HPDE6-E6E7 (cell line): Measurements from ENCODE around the gene C2orf78.
"Not testable (repeated sequence)": the region's sequence is repeated elsewhere in the genome, so short reads cannot be mapped to it uniquely, and the experiment has no call there.

Experiments used
- DNase-seq: peaks from one replicate; pipeline ENCODE4 v3.0.0; 2011; ENCODE audit warnings: missing footprints; ENCODE audit errors: extremely low spot score

Gene C2orf78

DNA sequence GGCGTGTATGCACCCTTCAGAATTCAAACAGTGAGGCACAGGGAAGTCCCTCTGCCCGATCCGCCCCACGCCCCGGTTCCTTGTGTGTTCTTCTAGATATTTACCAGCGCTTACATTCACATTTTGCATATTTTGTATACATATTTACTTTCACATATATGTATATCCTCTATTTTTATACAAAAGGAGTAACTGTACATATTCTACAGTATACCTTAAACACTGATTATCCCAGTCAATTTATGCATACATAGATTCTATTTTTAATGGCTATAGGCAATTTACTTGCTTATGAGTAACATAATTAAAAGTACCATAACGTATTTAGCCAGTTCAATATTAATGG lies 3.8 kb upstream of the C2orf78 start:
- DNase-seq: no peak

DNA sequence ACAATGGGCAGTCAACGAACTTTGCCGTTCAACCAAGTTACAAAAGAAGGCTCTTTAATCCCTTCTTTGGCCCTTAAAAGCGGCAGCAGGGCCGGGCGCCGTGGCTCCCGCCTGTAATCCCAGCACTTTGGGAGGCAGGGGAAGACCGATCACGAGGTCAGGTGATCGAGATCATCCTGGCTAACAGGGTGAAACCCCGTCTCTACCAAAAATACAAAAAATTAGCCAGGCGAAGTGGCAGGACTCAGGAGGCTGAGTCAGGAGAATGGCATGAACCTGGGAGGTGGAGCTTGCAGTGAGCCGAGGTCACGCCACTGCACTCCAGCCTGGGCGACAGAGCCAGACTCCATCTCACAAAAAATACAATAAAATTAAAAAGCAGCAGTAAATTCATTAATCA lies 581 bp upstream of the C2orf78 start:
- not testable (repeated sequence) for DNase-seq

DNA sequence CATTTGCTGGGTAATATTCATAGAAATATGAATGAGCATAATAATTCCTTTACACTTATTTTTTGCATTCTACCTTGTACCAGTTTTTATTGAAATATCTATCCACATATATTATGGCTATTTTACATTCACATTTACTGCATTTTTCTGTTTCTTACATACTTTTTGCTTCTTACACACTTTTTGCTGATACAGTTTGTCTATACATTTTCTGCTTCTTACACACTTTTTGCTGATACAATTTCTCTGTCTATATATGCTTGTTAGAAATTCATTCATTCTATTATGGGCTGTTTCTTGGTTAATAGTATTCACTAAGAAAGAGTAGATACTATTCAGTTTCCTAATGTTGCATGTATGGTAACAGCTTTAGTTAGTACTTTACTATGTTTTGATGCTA lies 27.9 kb downstream of the C2orf78 start:
- no peak for DNase-seq

DNA sequence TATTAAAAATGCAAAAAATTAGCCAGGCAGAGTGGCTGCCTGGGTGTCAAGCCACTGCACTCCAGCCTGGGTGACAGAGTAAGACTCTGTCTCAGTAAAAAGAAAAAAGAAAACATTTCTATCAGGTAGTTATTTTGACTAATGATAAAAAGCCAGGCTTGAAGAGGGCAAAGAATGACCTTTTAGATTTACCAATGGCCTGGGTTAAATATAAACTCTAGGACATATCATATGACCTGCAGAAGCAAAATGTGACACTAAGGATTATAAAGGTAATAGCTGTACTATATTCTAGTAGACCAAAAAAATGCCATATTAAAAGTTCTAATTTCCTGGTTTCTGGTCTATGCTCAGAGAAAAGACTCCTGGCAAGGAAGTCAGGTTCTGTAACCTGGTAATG lies 28.7 kb downstream of the C2orf78 start:
- DNase-seq: no peak

DNA sequence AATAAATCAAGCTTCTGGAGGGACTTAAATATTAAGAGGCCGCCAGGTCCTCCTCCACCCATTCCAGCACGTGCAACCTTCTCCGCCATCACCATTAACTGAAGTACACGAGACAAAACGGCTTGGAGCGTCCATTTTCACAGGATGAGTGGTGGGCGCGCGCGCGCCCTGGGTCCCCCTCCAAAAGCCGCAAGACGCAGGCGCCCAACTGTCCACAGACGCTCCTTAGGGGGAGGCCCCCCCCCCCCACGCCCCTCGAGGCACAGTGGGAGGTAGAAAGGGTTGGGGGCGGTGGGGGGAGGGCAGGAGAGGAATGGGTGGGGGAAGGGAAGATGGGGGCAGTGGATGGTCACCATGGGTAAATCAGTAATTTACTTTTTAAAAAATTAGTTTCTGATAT lies 34.3 kb downstream of the C2orf78 start:
- no peak for DNase-seq

DNA sequence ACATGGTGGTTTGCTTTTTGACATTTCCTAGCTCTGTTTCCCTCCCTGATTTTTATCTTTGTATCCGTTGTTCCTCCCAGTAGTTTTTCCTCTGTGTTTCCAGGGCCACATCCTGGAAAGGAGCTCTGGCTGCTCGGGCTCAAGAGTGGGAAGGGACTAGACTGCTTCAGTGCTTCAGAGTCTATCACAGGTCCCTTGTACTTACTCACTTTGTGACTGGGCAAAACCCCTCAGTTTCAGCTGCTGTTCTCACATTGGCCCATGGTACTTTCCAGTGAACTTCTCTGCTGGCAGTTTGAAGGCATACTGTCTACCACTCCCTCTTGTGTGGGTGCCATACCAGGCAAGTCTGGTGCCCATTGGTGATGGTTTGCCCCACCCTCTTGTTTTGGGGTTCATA lies 37.2 kb downstream of the C2orf78 start:
- no peak for DNase-seq

DNA sequence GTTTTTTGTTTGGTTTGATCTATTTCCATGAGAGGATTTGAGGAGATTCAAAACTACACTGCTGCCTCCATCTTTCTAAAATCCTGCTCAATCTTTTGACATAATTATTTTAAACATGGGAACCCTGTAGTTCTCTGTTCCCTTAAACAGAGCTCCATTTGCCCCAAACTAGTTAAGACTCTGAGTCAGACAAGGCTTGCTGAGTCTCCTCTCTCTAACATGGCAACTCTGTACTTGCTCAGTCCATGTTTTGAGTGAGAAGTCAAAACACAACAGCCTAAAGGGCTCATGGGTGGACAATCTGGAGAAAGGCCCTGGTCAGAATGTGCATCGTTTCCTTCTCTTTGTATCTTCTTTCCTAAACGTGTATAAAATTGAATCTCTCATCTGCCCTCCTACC lies 37.7 kb downstream of the C2orf78 start:
- DNase-seq: no peak

DNA sequence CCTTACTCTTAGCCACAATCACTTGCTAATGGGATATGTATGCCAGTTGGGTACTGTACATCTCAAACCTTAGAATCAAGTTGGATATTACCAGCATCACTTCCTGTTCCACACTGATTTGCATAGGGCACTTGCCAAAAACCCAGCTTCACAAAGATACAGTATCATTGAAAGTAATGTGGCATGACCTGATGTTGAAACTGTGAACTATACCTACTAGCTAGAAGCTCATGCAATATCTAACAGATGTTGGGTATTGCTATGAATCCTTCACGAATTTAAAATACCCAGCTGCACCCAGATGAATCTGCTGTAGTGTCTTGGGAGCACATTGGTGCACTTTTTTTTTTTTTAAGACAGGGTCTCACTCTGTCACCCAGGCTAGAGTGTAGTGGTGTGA lies 38.3 kb downstream of the C2orf78 start:
- no peak for DNase-seq

DNA sequence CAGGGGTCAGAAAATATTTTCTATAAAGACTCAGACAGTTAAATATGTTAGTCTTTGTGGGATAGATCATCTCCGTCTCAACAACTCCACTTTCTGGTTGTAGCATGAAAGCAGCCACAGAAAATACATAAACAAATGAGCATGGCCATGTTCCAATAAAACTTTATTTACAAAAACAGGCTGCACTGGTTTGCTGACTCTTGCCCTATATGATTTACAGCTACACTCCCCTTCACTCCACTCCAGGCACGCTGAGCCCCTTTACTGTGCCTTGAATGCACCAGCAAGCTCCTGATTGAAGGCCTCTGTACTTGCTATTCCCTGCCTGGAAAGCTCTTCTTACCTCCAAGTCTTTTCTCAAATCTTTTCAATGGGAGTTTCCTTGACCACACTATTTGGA lies 39.0 kb downstream of the C2orf78 start:
- DNase-seq: no peak

DNA sequence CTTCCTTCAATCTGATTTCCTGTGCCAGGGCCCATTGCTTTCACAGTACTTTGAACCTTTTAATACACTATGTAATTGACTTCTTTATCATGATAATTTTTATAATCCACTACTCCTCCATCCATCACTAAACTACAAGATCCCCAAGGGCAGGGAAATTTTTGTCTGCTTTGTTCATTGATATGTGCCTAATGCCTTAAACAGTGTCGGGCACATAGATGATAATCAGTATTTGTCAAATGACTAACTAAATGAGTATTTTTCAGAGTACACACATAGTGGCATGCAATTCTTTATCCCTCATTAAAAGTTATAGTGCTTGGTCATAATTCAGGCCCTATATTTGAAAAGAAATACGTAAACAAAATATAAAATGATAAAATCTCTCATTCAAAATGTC lies 39.4 kb downstream of the C2orf78 start:
- DNase-seq: no peak

DNA sequence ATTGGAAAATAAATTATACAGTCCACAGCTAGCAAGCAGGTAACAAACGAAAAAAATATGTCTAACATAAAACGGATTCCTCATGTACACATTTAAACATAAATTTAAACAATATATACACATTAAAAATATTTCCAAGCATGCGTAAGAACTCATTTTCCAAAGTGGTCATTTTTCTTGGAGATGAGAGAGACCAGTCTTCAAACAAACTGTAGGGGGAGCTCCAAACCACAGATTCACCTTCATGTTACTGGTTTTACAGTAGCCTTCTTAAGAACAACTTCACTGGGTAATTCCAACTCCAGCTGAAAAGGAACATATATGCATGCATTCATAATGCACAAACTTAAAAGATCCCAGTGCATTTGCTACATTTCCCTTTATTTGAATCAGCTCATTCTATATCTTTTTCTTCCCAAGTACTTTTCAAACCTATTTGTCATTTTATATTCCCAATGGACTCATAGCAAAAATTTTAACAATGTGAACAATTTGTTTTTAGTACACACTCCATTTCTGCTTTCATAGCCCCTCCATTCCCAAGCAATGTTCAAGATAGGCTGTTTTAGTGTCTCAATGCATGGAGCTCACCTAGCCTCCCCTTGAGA lies 40.0 kb downstream of the C2orf78 start:
- peak; percentile 26 for DNase-seq

DNA sequence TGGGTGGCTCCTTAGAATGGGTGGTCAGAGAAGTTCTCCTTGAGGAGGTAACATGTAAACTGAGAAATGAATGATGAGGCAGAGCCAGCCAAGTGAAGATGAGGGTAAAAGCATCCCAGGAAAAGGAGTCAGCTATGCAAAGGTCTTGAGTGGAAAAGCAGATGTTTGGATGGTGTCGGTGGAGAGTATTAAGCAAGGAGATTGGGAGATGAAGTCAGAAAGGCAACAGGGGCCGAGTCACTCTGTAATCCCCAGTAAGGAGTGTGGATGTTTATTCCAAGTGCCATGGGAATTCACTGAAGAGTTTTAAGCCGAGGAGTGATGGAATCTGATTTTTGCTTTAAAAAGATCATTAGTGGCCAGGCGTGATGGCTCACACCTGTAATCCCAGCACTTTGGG lies 41.4 kb downstream of the C2orf78 start:
- no peak for DNase-seq

DNA sequence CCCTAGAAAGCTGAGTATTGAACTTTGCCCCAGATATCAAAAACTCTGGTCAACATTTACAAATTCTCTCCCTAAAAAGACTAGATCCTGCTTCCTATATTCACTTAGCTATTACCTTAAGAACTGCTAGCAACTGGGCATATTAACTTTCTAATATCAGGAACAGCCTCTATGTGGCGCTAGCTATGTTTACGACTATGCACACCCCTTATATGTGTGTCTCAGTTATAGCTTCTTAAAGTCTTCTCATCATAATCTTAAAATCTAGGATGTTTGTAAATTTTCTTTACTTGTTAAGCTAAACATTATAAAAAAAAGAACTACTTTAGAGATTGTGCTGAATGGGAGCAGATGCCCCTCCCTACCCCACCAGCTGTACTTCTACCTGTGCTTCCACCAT lies 43.0 kb downstream of the C2orf78 start:
- no peak for DNase-seq

DNA sequence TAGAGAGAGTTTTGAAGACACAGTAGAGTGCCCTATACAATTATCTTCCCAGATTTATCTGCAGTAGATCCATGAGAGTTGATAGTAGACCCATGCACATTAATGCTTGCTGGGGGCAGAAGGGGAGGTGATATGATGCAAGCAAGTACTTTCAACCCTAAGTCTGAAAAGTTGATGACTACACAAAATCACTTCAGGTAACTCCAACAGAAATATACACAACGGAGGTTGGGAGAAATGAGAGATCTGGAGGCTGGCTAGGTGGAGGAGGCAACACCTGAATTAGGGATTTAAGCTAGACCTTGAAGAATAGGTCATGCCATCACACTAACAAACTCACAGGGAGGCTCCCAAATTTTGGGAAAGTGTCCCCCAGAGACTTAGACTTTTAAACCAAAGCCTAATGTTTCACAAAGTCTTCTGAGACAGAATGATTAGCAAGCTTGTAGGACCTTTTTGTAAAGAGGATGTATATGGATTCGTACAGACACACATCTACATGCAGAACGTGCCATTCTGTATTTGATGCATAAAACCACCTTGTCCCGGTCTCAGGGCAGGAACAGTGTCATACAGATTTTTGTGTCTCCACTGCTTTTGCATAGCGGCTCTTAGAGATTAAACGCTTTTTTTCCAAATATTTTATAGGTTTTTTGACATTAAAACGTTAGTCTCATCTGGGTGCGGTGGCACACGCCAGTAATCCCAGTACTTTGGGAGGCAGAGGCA lies 43.8 kb downstream of the C2orf78 start:
- no peak for DNase-seq

DNA sequence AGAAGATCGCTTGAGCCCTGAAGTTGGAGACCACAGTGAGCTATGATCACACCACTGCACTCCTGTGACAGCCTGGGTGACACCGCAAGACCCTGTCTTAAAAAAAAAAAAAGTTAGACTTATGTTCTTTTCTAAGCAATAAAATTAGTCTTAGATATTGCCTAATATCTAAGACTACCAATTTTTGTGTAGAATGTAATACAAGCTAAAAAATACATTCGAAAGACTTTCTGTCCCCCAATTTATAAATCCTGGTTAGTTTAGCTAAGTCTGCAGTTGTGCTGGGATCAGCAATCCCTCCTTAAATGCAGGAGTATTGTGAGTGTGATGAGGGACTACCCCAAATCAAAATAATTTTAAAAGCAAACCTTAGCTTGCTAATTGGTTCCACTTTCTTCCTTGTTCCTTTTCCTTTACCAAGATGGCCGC lies 44.4 kb downstream of the C2orf78 start:
- DNase-seq: no peak

DNA sequence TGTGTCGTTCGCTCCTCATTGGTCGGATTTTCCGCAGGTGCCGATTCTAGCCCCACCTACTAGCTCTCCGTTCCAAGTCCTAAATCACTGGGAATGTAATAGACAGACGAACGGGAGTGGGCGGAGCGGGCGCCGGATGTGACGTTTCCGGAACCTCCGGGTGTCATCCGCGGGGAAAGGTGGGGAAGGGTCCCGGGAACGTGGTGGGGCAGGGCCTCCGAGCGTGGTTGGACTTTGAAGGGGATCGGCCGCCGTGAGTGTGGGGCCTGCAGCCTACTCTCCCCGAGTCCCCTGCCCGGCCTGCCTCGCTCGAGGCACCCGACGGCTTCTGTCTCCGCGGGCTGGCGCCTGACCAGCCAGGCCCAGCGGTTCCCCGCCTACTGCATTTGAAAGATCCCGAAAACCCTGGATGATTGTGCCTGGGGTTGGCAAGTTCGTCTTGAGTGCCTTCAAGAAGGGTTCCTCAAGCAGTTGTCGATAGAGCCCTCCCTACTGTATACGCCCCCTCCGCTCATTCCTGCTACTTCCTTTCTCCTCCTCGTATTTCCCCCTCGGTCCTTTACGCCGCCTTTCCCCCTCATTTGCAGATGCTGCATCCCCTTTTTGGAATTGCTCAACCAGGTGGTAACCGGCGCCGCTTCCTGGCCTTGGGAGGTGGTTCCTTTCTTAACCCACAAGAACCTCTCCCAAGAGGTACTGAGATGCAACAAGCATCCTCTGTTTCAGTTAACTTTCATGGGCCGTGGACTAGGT lies 45.0 kb downstream of the C2orf78 start, which contains the start of gene STAMBP:
STAMBP (plus strand) TSS at position 144 of the 753 bp plus-strand sequence. CDS start 1,896 bp downstream, outside the sequence.
- DNase-seq: peak; percentile 88

DNA sequence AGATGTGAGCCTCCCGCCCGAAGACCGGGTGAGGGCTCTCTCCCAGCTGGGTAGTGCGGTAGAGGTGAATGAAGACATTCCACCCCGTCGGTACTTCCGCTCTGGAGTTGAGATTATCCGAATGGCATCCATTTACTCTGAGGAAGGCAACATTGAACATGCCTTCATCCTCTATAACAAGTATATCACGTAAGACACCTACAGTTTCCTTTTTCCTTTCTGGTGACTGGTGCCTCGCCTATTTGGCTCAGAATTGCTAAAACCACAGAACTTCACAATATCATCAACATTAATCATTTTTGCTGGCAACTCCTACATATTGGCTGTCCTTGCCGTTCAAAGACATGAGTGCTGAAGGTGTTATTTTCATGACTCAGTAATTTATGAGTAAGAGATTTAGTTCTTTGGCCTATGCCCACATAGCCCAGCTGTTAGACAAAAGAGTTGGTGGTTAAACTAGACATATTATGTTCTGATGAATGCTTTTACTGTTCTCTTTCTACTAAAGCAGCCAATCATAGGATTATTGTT lies 47.0 kb downstream of the C2orf78 start:
- DNase-seq: peak; percentile 78

DNA sequence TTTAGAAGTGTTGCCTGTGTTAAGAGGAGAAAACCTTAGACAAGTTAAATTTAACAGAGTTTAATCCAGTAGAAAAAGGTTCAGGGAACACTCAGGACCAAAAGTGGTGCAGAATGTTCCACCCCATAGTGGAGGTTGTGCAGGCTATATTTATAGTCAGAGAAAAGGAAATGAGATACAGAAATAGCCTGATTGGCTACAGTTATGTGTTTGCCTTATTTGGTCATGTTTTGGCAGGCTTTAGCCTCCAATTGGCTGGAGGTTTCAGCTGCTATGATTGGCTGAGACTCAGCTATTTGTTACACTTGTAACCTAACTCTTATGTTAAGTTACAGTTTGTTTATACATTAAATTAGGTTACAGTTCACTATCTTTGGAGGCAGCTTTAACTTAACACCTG lies 48.9 kb downstream of the C2orf78 start:
- no peak for DNase-seq

DNA sequence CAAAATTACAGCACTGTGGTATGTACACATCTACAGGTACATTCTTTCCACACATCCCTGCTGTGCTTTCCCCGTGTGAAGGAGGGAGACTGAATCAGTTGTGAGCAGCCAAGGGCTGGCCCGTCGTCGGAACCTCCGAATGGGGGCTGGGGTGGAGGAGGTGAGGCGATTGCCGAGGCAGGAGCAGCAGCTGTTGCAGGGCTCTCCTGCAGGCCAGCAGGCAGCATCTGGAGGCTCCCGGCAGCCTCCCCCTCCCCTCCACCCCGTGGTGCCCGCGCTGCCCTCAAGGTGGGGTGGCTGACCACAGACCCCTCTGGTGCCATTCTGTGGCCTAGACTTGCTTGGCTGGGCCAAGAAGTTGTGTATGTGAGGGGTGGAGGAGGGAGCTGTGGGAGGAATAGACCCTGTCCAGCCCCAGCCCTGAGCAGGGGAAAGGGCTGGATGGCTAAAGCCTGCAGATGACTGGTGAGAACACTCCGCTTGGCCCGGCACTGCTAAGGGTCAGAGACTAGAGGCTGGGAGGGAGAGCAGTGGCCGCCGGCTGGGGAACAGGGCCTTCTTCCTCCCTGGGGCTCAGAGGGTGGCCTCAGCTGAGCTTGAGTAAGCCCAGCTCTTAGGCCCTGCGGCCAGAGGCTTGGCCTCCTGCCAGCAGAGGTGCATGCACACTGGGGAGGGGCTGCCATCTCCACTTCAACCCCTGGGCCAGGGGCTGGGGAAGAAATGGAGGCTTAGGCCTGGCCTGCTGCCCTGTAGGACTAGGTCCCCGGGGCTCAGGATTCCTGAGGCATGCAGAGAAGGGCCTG lies 52.4 kb downstream of the C2orf78 start:
- no peak for DNase-seq

DNA sequence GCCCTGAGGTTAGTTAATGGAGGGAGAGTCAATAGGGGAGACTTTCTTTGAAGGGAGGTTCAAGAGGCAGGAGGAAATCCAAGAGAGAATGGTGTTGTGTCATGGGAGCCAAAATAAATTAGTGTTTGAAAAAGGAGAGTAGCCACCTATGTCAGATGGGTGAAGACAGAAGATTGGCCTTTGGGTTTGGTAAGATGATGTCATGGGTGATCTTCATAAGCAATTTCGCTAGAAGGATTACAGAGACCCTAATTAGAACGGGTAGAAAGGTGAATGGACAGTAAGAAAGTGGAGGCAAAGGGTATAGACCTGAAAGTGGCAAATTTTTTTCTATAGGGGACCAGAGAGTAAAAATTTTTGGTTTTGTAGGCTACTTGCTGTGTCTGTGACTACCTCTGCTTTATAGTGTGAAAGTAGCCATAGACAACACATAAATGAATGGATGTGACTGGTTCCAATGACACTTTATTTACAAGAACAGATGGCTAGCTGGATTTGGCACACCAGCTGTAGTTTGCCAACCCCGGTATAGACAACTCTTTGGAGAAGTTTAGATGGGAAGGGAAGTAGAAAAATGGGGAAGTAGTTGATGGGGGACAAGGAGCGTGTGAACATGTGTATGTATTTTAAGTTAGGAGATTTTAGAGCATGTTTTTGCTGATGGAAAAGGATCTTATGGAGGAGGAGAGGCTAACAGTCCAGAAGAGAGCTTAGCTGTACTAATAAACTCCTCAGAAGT lies 54.0 kb downstream of the C2orf78 start:
- no peak for DNase-seq

DNA sequence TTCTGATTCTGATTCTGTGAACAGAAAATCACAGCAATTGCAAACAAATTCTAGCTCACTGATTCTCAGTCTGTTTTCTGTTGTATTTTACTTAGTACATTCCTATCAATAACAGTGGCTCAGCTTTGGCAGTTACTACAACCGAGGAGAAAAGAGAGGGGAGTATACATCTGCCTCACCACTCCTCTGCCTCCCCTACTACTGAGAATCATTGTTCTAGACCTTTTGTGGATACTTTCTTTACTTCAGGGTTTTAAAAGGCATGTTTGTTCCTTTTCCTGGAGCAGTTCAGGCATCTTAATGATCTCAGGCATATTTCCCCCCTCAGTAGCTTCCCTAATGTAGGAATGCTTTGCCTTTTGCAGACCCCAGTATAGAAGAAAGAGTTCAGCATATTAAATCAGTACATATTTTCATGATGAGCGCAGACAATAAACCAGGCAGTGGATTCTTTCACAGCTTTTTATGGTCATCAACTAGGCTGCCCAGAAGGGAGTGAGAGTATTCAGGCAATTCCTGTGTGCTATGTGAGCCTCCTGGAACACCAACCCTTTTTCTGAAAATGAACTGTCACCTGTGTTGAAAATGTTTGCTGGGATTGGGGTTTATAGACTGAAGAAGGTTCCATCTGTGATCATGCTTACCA lies 55.0 kb downstream of the C2orf78 start:
- DNase-seq: no peak
